NCI-H2227 treated with DMSO at 0.1 percent for 48 hours (cell line): ENCODE data around the gene PARD6G.

ENCODE experiments used
- DNase-seq: peaks from one replicate; lab custom pipeline; 2025; lab: John Stamatoyannopoulos, UW

PARD6G gene

GRCh38 chr18:80210312-80211083, 36.8 kb downstream of the PARD6G start:
- no peak for DNase-seq

- DNase-seq: no peak
Measured at GRCh38 chr18:80208620-80209019, 38.7 kb downstream of the PARD6G start.

GRCh38 chr18:80205294-80205693, 42.0 kb downstream of the PARD6G start:
- no peak for DNase-seq

- DNase-seq: no peak
Measured at GRCh38 chr18:80204142-80204541, 43.2 kb downstream of the PARD6G start.

GRCh38 chr18:80203249-80203648, 44.1 kb downstream of the PARD6G start:
- DNase-seq: no peak

GRCh38 chr18:80202264-80202998, 44.9 kb downstream of the PARD6G start:
- no peak for DNase-seq

GRCh38 chr18:80201739-80202138, 45.6 kb downstream of the PARD6G start:
- no peak for DNase-seq

GRCh38 chr18:80200932-80201672, 46.2 kb downstream of the PARD6G start:
- no peak for DNase-seq

GRCh38 chr18:80200171-80200931, 47.0 kb downstream of the PARD6G start:
- DNase-seq: no peak

- DNase-seq: no peak
Measured at GRCh38 chr18:80198994-80199748, 48.1 kb downstream of the PARD6G start.

- no peak for DNase-seq
Measured at GRCh38 chr18:80198391-80198790, 48.9 kb downstream of the PARD6G start.

GRCh38 chr18:80197528-80197927, 49.8 kb downstream of the PARD6G start:
- DNase-seq: no peak

- no peak for DNase-seq
Measured at GRCh38 chr18:80196528-80197320, 50.6 kb downstream of the PARD6G start.

- DNase-seq: no peak
Measured at GRCh38 chr18:80194874-80195570, 52.3 kb downstream of the PARD6G start.

GRCh38 chr18:80193701-80194100, 53.6 kb downstream of the PARD6G start:
- no peak for DNase-seq

GRCh38 chr18:80192653-80193385, 54.5 kb downstream of the PARD6G start:
- DNase-seq: no peak

- DNase-seq: no peak
Measured at GRCh38 chr18:80191907-80192652, 55.2 kb downstream of the PARD6G start.

- no peak for DNase-seq
Measured at GRCh38 chr18:80191264-80191663, 56.0 kb downstream of the PARD6G start.
